22Rv1 (cell line): ENCODE data around the gene ERO1A.

ENCODE experiments used
- CTCF ChIP-seq: fragments of 450-650 bp; IDR thresholded peaks from 2 replicates; pipeline ENCODE4 v1.5.1; 2017; ENCODE audit warnings: mild to moderate bottlenecking
- ZFX ChIP-seq: fragments of 450-650 bp; IDR thresholded peaks from 2 replicates; pipeline ENCODE4 v1.6.1; 2017; ENCODE audit warnings: antibody characterized with exemption, borderline replicate concordance

DNA sequence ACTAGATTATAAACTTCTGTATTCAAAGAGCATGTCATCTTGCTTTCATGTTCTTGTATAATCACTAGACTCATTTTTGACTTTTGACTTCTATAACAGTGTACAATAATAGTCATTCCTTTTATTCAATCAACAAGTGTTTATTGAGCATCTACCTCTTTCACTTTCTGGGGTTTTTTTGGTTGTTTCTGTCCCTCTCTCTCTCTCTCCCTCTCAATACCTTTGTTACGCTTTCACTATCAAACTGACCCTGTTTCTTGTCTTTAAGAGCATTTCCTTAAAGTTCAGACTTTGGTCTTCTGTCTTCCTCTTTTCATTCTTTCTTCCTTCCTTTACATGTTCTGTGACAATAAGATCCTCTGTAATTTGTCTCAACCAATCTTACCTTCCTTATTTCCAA lies 93.2 kb downstream of the ERO1A start:
- TF ChIP-seq CTCF (no peak), ZFX (no peak)
